Activated naive CD4-positive, alpha-beta T cell treated with anti-CD3 and anti-CD28 coated beads, Interleukin-2, amount 10 ng/mL, durations not matched to agents 5 hours and 36 hours (primary cell): ENCODE results near the gene CCER1. TPM values are rescaled to one million over a fixed set of nuclear protein-coding genes. Genes with fewer than 3 reads are reported as not detected.

Experiments
- total RNA-seq, 2 experiments: library from RNA; stranded (reverse); gene quantifications; one replicate each; pipeline ENCODE4 v1.2.3, GENCODE V29; 2021

The CCER1 gene, protein sequence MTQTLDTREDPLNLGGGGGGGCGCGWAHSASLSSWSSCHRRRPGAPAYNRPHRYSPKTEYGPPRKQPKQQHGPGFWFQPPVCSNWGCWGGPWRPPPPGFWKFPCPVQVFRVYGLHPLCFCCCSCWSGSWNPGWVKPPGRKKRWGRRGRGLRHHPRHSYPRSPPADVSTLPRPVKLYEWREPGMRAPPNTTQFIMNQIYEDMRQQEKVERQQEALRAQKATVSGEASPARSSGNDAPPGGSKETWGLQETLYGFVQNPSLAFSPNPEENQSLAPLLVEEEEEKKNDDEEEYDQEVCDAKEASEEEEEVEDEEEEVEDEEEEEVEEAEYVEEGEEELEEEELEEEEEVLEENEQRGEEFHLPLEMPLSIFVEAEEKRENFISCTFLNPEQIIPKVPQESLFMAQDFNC
- total RNA-seq: not detected

DNA sequence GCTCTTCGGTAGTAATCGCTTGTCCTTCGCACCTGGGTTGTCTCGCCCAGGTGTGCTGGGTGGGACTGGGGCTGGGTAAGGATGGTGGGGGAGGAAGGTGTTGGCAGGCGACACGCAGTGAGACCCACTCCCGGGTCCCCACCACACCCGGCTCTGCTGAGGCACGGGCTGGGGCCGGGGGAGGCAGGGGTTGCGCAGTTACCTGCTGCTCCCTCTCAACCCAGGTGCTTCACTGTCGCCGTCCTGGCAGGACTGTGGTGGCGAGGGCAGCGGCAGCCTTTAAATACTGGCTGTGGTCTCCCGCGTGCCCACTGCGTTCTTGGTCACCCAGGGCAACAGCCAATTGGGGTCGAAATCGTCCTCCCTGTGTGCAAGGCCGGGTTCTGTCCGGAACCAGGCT is at the start of gene CCER1:
CCER1 (minus strand) TSS at position 256 of the 400 bp plus-strand sequence. CDS start 434 bp downstream, outside the sequence.

Other genes starting within 250 kb of the CCER1 start
- not detected for gene EPYC, start 49.8 kb upstream of the CCER1 start, total RNA-seq
- gene KERA, start 102.8 kb upstream of the CCER1 start, total RNA-seq: not detected
- gene LUM, start 156.3 kb upstream of the CCER1 start, total RNA-seq: not detected
- not detected for gene DCN, start 227.6 kb upstream of the CCER1 start, total RNA-seq